ENCODE results near the gene SPECC1L. TPM values are rescaled to one million over a fixed set of nuclear protein-coding genes. Genes with fewer than 3 reads are reported as not detected.

SPECC1L gene
- total RNA-seq, 4 donors from 2014 or later: 65.2 to 102 (median 69.2) TPM

DNA sequence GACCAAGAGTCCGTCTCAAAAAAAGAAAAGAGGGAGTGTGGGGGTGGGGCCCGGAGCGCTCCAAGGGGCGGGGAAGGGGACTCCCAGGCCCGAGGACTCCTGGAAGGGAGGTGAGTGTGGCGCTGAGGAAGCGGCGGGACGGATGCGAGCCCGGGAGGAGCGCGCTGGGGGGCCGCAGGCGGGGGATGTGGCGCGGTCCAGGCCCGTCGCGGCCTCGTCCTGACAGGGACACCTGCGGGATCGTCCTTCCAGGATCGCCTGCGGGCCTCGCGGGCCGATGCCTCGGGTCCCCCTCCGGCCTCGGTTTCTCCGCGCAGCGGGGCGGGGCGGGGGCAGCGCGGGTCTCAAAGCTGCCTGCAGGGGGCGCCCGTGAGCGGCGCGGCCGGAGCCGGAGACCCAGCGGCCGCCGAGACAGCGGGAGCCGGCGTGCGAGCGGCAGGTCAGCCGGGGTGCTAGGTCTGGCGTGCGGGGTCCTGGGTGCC is 152.9 kb downstream of the SPECC1L start:
- peak; percentile 50 to 58 for DNase-seq
- H3K27ac ChIP-seq: peak overlapping the region in 1 of 3 donors; percentile 58

GRCh38 chr22:24424001-24424900 is 153.6 kb downstream of the SPECC1L start:
- no peak for DNase-seq
- H3K4me1 ChIP-seq: peaks cover 7 to 26% of the 10 kb centered on the region in 2 donors
- 14 to 32% methylated on average over 20 to 23 of the region's 105 CpGs for WGBS, 2 donors

More for the DNA sequence above, 152.9 kb downstream of the SPECC1L start:
- WGBS, 2 donors: 0 to 1% methylated on average over 4 to 15 of the region's 56 CpGs
- intact Hi-C loops (cut with DNase I): loop anchor here (2.0 to 5.0 kb wide), 2 partner anchors 79 to 99 kb away; no protein-coding TSS in a partner anchor
- Histone ChIP-seq H3K4me3 (replicated peaks in 1 of 3) (peak overlapping the region in 2 of 3 donors; percentile 11 to 49), H3K36me3 (no peaks in the 10 kb centered on the region), H3K4me1 (peaks cover 7 to 33% of the 10 kb centered on the region in 2 donors), H3K9me3 (no peaks in the 10 kb centered on the region), H3K27me3 (no peaks in the 10 kb centered on the region)
- TF ChIP-seq, protein P1, sequence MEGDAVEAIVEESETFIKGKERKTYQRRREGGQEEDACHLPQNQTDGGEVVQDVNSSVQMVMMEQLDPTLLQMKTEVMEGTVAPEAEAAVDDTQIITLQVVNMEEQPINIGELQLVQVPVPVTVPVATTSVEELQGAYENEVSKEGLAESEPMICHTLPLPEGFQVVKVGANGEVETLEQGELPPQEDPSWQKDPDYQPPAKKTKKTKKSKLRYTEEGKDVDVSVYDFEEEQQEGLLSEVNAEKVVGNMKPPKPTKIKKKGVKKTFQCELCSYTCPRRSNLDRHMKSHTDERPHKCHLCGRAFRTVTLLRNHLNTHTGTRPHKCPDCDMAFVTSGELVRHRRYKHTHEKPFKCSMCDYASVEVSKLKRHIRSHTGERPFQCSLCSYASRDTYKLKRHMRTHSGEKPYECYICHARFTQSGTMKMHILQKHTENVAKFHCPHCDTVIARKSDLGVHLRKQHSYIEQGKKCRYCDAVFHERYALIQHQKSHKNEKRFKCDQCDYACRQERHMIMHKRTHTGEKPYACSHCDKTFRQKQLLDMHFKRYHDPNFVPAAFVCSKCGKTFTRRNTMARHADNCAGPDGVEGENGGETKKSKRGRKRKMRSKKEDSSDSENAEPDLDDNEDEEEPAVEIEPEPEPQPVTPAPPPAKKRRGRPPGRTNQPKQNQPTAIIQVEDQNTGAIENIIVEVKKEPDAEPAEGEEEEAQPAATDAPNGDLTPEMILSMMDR (IDR thresholded peaks at IDR 0.05): peak in 5 of 6 experiments; percentile 80 to 98 (median 83)
- TF ChIP-seq POLR2A (IDR thresholded peaks at IDR 0.05): no peak

DNA sequence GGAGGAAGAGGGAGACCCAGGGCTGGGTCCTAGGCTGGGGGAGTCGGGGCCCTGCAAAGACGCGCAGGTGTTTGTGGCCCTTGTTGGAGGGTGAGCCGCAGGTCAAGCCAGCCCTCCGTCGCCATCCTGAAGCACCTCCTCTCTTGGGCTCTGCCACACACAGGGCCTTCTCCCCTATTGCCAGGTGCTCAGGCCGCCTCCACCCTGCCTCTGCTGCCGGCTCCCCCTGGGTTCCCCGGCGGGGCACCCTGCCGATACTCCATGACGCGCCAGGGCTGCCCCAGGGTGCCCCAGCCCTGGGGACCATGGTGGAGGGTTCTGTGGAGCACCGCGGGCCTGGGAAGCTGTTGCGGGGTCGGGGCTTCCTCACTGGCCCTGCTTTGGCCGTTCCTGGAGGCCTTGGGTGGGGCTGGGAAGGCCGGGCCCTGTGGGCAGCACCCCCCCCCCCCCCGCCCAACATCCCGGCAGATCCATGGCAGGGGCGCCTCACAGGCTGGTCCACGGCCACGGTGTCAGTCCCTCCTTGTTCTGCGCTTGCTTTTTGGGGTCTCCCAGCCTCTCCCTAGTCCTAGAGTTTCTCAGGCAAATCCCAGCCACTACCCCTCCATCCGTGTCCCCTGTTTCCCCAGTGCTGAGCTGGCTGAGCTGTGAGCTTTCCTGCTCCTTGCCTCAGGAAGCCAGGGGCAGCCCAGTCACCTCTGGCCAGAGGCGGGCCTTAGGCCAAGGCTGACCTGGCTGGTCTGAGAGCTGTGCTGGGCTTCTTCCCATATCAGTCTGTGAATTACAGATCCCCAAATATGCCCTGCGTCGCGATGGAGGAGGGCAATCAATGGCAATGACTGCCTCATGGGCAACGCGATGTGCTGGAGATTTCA is 154.5 kb downstream of the SPECC1L start:
- intact Hi-C loops (cut with DNase I): loop anchor here (5.0 kb wide), 1 partner anchor 97 kb away; no protein-coding TSS in a partner anchor

More at GRCh38 chr22:24424001-24424900, 153.6 kb downstream of the SPECC1L start:
- no peak for TF ChIP-seq POLR2A (IDR thresholded peaks at IDR 0.05)
- TF ChIP-seq, protein P1 (IDR thresholded peaks at IDR 0.05): no peak
- H3K27me3 ChIP-seq: no peaks in the 10 kb centered on the region
- peak overlapping the region in 1 of 3 donors; percentile 58 for H3K27ac ChIP-seq
- peak overlapping the region; percentile 5 to 49 (median 11) for H3K4me3 ChIP-seq (replicated peaks in 1 of 3)
- no peaks in the 10 kb centered on the region for H3K36me3 ChIP-seq
- intact Hi-C loops (cut with DNase I): loop anchor here (5.0 kb wide), 1 partner anchor 98 kb away; no protein-coding TSS in a partner anchor
- no peaks in the 10 kb centered on the region for H3K9me3 ChIP-seq

DNA sequence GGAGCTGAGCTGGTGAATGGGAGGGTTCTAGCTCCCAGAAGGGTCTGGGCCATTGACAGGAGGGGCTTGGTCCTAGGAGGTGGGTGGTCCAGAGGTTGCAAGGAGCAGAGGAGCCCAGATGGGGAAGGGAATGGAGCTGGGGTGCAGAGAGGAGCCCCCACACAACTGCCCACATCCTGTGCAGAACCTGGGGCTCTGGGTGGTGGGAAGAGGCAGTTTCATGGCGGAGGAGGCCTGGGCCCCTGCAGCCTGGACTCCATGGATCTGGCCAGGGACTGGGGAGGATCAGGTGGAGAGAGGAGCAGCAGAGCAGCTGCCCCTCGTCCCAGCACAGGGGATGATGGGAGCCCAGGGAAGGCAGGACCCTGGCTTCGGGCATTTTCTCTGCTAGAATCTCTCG is 155.8 kb downstream of the SPECC1L start:
- Histone ChIP-seq H3K9me3 (no peaks in the 10 kb centered on the region), H3K36me3 (no peaks in the 10 kb centered on the region), H3K4me3 (replicated peaks in 1 of 3) (no peak overlapping the region), H3K27me3 (no peaks in the 10 kb centered on the region), H3K4me1 (peaks cover 13 to 22% of the 10 kb centered on the region in 2 donors), H3K27ac (no peak overlapping the region)
- intact Hi-C loops (cut with DNase I): no loop called here
- 89 to 92% methylated on average over 4 of the region's 4 CpGs for WGBS, 2 donors
- no peak for TF ChIP-seq POLR2A (IDR thresholded peaks at IDR 0.05)
- TF ChIP-seq, protein P1 (IDR thresholded peaks at IDR 0.05): no peak
- DNase-seq: no peak

More for the DNA sequence above, 154.5 kb downstream of the SPECC1L start:
- Histone ChIP-seq H3K4me3 (replicated peaks in 1 of 3) (peak overlapping the region in 1 of 3 donors; percentile 49), H3K4me1 (peaks cover 13 to 28% of the 10 kb centered on the region in 2 donors), H3K9me3 (no peaks in the 10 kb centered on the region), H3K36me3 (no peaks in the 10 kb centered on the region), H3K27me3 (no peaks in the 10 kb centered on the region), H3K27ac (peak overlapping the region in 1 of 3 donors; percentile 58)
- WGBS, 2 donors: 88 to 89% methylated on average over 16 to 25 of the region's 32 CpGs
- no peak for TF ChIP-seq POLR2A (IDR thresholded peaks at IDR 0.05)
- TF ChIP-seq, protein P1 (IDR thresholded peaks at IDR 0.05): no peak
- DNase-seq: no peak
